Epidermal melanocyte (primary cell): ENCODE results near the gene ALK.
A peak's percentile ranks its signal among the peaks of the same experiment; 100 is the strongest.
"Not testable (repeated sequence)": the region's sequence is repeated elsewhere in the genome, so short reads cannot be mapped to it uniquely, and the experiment has no call there.

Experiments used
- DNase-seq: peaks from one replicate; pipeline ENCODE4 v3.0.0; 2011; ENCODE audit warnings: low spot score; ENCODE audit not compliant: insufficient read length

ALK gene

GRCh38 chr2:29841386-29842004 lies 79.9 kb downstream of the ALK start:
- DNase-seq: peak; percentile 64

DNA sequence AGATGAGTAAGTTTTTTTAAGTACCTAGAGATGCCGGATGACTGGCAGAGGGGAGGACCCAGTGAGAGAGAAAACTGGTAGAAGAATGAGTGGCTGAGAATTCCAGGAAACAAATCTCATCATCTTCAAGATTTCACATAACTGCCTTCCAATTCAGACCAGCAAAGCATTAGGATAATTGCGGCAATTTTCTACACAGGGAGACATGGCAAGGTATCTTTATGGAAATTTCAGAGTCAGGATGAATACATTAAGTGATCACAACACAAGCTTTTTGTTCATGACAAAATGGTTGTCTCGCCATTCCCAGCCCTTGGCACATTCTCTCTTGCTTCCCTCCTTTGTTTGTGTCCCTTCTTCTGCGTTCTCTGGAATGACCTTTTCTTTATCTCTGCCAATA lies 82.1 kb downstream of the ALK start:
- DNase-seq: no peak

GRCh38 chr2:29837925-29838324 lies 83.5 kb downstream of the ALK start:
- no peak for DNase-seq

- no peak for DNase-seq
Observed at GRCh38 chr2:29834624-29835023, 86.8 kb downstream of the ALK start.

- no peak for DNase-seq
Observed at GRCh38 chr2:29834036-29834540, 87.3 kb downstream of the ALK start.

DNA sequence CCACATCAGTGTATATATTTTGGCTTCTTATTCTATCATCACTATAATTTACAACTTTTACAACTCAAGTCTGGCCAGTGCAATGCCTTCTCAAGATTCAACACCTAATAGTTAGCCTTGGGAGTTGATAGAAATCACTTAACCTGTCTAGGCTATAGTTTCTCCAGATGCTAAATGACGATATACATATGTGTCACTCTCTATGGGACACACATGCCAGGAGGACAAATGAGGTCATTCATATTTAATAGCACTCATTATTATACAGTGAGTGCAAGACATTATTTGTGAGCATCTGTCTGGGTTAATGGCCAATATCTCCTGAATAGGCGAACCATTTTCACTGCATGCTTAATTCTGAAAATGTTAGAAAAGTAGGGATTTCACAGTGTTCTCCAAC lies 89.8 kb downstream of the ALK start:
- no peak for DNase-seq

GRCh38 chr2:29829841-29830240 lies 91.5 kb downstream of the ALK start:
- DNase-seq: no peak

GRCh38 chr2:29824145-29824544 lies 97.2 kb downstream of the ALK start:
- not testable (repeated sequence) for DNase-seq

GRCh38 chr2:29821591-29821990 lies 99.8 kb downstream of the ALK start:
- DNase-seq: no peak

GRCh38 chr2:29819570-29819969 lies 101.8 kb downstream of the ALK start:
- no peak for DNase-seq

- DNase-seq: no peak
Observed at GRCh38 chr2:29817801-29818680, 103.3 kb downstream of the ALK start.

- no peak for DNase-seq
Observed at GRCh38 chr2:29817299-29817698, 104.1 kb downstream of the ALK start.

DNA sequence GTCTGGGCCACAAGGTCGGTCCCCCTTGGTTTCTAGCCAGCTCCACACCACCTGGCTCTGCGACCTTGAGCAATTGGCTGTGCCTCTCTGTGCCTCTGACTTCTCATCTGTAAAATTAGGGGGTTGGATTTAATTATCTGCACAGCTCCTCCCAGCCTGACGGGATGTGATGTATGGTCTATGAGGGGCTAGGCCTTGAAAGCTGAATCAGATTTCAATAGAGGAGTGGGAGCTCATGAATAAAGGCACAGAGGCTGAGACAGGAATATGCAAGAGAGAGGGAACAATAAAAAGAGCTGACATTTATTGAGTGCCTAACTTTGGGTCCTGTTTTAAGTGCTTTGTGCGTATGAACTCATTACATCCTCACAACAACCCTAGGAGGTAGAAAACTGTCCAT lies 104.7 kb downstream of the ALK start:
- no peak for DNase-seq

DNA sequence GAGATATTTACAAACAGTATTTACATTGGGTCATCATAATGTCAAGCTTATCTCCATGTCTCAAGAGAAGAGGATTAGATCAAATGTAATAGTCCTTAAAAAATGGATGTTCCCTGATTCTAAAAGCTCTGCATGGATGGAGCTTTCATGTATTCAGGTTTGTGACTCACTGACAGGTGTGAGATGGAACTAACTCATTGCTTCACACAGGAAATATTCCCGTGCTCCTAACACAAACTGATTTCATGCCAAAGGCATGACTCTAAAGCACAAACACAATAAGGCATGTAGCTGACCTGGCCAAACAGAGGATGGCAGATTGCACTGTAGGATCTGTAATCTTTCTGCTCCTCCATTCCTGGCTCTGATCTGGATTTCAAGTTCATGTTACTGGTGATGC lies 110.0 kb downstream of the ALK start:
- DNase-seq: no peak

DNA sequence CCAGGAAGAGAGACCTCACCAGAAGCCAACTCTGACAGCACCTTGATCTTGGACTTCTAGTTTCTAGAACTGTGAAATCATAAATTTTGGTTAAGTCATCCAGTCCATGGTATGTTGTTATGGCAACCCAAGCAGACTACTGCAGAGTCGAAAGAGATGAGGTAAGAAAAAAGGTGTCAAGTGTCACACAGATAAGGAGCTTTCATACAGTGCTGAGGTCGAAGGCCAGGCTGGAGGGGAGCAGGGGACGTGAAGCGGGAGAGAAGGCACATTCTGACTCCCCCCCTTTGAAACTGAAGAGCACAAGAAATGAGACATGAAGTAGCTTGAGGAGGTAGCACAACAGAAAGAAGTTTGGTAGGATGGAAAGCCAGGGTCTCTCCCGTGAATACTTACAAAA lies 110.4 kb downstream of the ALK start:
- no peak for DNase-seq

DNA sequence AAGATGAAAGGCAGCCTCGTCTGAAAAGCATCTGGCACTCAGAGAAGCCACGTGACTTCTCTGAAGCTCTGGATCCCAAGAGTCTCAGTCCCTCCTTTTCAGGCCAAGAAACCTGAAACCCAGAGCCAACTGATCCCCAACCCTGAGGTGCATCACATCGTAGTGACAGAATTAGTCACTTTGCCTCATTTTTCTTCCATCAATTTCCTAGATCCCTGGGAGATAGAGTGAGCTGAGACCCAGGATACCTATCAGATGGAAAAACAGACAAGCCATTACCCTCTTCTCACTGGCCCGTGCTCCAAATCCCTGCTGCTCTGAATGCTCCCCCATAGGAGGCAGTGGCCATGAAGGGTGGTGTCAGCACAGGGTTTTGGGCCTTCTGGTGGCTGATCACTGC lies 113.1 kb downstream of the ALK start:
- DNase-seq: no peak

- DNase-seq: no peak
Observed at GRCh38 chr2:29807082-29807481, 114.3 kb downstream of the ALK start.

DNA sequence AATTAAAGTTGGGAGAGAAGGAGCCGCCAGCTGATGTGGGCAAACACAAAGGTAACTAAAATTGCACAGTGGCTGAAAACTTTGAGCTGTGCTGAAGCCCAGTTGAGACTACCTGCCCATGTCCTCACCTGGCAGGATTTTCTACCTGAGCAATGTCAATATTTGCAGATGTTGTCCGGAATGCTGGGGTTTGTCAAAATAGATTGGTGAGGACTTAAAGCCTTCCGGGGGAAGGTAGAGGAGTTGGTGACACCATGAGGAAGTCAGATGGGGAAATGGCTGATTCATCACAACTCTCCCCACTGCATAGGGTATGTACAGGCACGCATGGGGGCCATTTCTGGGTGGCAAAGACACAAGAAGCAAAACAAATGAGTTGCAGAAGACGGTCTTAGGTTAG lies 114.9 kb downstream of the ALK start:
- no peak for DNase-seq

GRCh38 chr2:29804671-29805070 lies 116.7 kb downstream of the ALK start:
- no peak for DNase-seq

- no peak for DNase-seq
Observed at GRCh38 chr2:29803537-29803936, 117.8 kb downstream of the ALK start.

DNA sequence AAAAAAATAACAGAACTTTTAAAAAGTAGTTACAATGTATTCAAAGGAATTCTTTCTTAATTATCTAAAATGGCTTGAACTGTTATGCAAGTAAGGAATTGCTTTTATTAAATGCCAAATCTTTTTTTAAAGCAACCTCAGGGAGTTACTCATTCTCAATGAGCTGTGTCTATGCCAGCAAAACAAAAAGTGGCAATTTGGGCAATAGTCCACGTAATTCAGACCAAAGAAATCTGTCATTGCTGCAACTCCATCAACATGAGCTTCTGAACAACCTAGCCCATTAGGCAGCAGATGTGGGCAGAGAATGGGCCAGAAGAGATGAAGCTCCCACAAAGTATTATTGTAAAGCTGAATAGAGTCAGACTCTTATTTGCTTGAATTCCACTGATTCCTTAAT lies 118.4 kb downstream of the ALK start:
- no peak for DNase-seq

GRCh38 chr2:29799628-29800027 lies 121.8 kb downstream of the ALK start:
- DNase-seq: no peak

- DNase-seq: no peak
Observed at GRCh38 chr2:29797916-29798315, 123.5 kb downstream of the ALK start.
